NB4 (cell line): ENCODE results near the gene MPPED1.

ENCODE experiments used
- POLR2A ChIP-seq: IDR thresholded peaks from 2 replicates; pipeline ENCODE4 v1.6.1; 2011; ENCODE audit warnings: mild to moderate bottlenecking; ENCODE audit not compliant: insufficient read length; ENCODE audit errors: extremely low read depth
- TF ChIP-seq, protein P1 (sequence below): IDR thresholded peaks from one replicate; pipeline ENCODE4 v1.5.1; 2012; ENCODE audit warnings: low read depth, low read length
- TF ChIP-seq, protein P2 (sequence below): IDR thresholded peaks from 2 replicates; pipeline ENCODE4 v1.6.1; 2011; ENCODE audit warnings: low read depth, low read length

DNA sequence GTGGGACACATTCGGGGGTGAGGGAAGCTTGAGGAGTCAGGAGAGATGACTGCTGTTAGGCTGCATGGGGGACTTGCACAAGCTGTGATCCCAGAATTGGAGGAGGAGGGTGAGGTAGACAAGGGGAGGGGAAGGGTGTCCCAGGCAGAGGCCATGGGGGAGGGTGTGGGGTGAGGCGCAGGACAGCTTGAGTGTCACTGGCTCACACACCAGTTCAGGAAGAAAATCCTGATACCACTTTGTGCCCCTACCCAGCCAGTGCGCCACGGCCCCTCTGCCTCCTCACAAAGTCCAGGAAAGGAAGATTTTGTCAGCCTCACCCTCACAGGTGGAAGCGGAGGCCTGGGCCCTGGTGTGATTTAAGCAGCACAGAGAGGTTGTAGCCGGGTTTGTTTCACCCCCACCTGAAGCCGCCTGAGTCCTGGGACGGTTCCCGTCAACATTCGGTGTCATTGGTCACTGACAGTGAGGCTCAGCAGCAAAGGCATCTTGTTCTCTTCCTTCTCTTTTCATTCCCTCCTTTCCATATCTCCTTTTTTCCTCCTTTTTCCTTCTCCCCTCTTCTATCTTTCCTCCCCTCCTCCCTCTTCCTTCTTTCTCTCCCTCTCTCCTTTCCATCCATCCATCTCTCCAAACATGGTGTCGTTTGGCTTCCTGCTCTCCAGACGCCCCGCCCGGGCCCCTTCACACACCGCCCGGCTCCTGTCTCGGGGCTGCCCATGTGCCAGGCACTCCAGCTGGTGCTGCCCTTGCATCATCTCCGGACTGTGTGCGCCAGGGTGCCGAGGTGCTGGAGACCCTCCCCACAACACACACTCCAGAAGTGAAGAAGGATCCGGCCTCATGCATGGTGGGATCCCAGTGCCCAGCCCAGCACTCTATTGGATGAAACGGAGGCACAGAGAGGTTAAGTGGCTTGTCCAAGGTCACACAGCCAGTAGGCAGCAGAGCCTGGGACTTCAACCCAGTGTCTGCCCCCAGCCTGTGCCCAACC, 89.3 kb downstream of the MPPED1 start:
- TF ChIP-seq, protein P1, sequence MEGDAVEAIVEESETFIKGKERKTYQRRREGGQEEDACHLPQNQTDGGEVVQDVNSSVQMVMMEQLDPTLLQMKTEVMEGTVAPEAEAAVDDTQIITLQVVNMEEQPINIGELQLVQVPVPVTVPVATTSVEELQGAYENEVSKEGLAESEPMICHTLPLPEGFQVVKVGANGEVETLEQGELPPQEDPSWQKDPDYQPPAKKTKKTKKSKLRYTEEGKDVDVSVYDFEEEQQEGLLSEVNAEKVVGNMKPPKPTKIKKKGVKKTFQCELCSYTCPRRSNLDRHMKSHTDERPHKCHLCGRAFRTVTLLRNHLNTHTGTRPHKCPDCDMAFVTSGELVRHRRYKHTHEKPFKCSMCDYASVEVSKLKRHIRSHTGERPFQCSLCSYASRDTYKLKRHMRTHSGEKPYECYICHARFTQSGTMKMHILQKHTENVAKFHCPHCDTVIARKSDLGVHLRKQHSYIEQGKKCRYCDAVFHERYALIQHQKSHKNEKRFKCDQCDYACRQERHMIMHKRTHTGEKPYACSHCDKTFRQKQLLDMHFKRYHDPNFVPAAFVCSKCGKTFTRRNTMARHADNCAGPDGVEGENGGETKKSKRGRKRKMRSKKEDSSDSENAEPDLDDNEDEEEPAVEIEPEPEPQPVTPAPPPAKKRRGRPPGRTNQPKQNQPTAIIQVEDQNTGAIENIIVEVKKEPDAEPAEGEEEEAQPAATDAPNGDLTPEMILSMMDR, result no peak
- TF ChIP-seq POLR2A, result no peak
- TF ChIP-seq, protein P2, sequence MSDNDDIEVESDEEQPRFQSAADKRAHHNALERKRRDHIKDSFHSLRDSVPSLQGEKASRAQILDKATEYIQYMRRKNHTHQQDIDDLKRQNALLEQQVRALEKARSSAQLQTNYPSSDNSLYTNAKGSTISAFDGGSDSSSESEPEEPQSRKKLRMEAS, result no peak
